NCI-H1436 (cell line): Measurements from ENCODE around the gene NSRP1.
A peak's percentile ranks its signal among the peaks of the same experiment; 100 is the strongest.
"Not testable (repeated sequence)": the region's sequence is repeated elsewhere in the genome, so short reads cannot be mapped to it uniquely, and the experiment has no call there.

Source experiments
- DNase-seq: peaks from one replicate; lab custom pipeline; 2025; lab: John Stamatoyannopoulos, UW

NSRP1 gene, protein sequence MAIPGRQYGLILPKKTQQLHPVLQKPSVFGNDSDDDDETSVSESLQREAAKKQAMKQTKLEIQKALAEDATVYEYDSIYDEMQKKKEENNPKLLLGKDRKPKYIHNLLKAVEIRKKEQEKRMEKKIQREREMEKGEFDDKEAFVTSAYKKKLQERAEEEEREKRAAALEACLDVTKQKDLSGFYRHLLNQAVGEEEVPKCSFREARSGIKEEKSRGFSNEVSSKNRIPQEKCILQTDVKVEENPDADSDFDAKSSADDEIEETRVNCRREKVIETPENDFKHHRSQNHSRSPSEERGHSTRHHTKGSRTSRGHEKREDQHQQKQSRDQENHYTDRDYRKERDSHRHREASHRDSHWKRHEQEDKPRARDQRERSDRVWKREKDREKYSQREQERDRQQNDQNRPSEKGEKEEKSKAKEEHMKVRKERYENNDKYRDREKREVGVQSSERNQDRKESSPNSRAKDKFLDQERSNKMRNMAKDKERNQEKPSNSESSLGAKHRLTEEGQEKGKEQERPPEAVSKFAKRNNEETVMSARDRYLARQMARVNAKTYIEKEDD

DNA sequence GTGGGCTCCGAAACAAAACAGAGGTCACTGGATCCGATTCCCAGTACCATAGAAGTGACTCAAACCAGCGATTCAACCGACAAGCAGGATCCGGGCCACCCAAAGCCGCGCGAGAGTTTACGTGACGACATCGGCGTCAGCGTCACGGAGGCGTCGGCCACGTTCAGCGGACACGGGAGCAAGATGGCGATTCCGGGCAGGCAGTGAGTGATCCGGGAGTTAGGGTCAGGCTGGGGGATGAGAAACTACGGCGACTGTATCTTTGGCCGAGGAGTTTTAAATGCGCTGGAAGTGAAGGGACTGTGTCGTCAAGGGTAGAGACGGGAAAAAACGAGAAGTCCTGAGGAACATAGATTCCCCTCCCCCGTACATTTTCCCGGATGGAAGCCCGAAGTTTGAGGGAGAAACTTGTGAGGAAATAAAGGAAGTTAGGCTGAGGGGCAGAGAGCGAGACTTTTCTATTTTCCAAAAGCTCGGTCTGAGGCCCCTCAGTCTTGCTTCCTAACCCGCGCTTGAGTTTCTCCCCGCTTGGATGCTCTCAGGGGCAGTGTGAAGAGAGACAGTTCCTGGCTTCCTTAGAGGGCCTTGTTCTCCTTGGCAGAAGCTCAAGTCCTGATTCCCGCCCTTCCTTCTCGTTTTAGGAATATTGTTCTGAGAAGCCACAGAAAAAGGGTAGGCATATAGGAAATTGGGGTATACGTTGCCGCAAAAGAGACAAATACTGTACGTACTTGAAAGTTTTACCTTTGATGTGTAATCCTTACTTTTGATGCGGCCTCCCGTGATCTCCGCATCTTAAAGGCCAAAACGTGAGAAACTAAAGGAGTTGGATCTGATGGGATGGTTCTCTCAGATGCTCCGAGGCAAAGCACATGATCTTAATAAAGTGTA is at the start of gene NSRP1:
Gene NSRP1, plus strand, starts transcription at position 156 of the 891 bp plus-strand sequence. Its CDS starts 28 bp downstream, at position 184.
- DNase-seq: peak; percentile 96

DNA sequence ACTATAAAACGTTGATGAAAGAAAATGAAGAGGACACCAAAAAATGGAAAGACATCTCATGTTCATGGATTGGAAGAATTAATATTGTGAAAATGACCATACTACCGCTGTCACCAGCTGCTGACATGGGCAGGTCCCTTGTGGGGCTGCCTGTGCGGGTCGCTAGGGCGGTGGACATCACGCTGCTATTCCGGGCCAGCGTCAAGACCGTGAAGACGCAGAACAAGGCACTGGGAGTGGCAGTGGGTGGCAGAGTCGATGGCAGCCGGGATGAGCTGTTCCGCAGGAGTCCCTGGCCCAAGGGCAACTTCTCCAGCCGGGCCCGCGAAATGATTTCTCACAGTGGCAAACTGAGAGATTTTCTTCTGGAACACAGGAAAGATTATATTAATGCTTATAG is 48.2 kb upstream of the NSRP1 start:
- no peak for DNase-seq

DNA sequence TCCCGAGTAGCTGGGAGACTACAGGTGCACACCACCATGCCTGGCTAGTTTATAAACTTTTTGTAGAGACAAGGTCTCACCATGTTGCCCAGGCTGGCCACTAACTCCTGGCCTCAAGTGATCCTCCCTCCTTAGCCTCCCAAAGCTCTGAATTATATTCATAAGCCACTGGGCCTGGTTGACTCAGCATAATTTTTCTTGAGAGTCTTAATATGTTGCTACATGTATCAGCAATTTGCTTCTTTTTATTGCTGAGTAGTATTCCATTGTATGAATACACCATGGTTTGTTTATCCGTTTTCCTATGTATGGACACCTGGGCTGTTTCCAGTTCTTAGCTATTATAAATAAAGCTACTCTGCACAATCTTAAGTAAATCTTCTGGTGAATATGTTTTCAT is 42.4 kb upstream of the NSRP1 start:
- DNase-seq: no peak

DNA sequence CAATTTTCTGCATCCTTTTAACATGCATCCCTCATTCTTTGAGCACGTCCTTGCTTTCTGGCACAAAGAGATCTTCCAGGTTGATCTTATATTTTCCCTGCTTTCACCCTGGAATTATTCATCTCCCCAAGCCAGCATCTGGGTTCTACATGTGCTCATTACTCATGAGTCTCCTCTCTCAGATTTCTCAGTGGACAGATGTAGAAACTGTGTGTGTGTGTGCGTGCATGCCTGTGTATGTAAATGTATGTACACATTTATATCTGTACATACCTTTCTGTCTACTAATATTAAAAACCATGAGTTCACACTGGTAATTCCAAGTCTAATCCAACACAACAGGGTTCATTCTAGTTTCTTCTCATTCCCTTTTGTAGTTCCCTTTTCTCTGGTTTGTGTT is 41.9 kb upstream of the NSRP1 start:
- DNase-seq: no peak

DNA sequence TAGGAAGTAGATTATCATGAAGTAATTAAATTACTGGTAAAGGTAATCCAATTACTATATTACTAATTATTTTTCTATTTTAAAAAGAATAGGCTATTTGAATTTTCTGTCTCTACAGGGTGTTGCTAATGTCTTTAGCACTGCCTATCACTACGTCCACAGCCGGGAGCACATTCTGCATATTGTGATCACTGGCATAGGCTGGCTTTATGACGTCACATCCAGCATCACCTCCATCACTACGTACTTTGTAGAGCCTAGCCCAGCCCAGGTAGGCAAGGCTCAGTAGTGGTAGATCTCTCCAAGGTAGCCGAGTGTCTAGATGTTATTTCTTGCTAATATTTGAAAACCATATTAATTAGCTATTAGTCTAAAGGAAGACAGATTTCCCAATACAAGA is 33.8 kb upstream of the NSRP1 start:
- no peak for DNase-seq

DNA sequence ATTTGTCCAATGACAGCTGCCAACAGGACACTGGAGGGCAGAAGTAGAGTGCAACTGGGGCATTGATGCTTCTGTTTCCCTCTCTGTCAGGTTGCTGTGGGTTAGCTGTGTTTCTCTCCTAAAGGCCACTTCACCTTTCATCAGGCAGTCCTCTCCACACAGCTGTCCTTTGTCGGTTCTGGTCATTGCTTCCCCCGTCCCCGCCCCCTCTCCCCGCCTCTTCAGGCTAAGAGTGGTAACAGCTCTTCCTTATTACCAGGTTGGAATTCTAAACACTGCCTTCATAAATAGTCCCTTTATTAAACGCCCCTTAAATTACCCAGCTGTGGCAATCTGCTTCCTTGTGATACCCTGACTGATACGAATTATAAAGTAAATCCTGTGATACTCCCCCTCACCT is 31.8 kb upstream of the NSRP1 start:
- no peak for DNase-seq

DNA sequence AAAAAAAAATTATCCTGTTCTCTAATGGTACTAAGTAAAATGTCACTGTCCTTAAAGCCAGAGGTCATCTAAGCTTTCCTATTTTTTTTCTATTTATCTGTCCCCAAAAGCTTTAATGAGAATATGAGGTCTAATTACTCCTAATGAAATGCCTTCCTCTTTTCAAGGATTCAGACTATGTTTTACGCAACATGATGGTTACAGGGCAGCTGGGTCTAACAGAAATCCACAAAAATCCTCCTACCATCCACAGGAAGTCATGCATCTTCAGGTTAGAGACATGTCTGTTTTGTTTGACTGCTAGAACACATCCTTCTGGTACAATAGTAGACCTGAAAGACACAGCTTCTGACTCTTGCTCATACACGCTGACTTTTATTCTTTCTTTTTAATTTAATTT is 29.7 kb upstream of the NSRP1 start:
- DNase-seq: no peak

DNA sequence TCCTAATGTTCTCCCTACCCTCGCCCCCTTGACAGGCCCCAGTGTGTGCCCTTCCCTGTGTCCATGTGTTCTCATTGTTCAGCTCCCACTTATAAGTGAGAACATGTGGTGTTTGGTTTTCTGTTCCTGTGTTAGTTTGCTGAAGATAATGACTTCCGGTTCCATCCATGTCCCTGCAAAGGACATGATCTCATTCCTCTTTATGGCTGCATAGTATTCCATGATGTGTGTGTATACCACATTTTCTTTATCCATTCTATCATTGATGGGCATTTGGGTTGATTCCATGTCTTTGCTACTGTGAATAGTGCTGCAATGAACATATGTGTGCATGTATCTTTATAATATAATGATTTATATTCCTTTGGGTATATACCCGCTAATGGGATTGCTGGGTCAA is 29.2 kb upstream of the NSRP1 start:
- DNase-seq: not testable (repeated sequence)

DNA sequence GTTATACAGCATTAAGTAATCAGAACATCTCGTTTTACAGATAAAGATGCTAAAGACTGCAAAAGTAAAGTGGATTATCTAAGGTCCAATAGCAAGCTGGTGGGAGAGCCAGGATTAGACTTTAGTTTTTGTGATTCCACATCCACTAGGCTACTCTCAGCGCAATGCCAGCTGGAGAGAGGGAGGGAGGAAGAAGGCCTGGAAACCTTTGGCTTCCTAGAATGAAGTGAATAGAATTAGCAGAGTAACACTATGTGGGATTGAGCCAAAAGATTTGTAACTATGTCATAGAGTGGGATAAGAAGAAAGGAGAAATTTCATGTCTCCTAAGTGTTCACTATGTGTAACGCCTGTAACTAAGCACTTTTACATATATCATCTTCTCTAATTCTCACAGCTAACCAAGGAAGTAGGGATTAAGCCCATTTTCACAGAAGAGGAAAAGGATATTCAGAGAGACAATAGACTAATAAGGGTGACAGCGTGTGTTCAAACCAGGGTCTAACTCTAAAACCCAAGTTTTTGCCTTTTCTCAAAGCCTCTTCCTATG is 25.4 kb upstream of the NSRP1 start:
- DNase-seq: no peak

DNA sequence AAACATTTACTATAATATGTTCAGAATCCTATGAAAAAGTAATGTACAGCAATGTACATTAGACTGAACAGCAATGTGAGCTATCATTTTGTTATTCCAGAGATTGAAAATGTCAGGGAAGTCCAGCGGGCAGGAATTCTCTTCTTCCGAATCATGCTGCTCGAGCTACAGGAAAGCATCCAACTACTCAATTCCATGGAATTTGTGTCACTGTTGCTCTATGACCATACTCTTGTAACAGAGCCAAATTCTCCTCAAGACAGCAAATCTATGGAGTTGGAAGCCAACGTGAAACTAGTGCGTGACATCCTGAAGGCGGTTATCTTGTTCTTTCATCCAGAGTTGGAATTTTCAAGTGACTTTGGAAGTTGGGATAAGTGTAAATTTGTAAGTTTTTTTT is 24.8 kb upstream of the NSRP1 start:
- no peak for DNase-seq

DNA sequence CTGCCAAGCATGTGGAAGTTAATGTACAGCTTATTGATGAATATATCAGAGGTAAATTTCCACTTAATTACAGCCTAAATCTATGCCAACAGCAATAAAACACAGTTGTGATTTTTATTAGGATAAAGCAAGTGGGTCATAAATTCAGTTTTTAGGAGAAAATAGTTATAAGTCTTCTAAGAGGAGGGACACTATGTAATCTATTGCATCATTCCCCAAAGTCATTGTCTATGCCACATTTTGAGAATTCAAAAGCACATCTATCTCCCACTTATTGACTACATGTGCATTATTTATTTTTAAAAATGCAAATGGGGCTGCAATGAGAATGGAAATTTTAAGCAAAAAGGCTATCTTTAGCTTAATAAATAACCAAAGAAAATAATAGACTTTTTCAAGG is 23.7 kb upstream of the NSRP1 start:
- no peak for DNase-seq

DNA sequence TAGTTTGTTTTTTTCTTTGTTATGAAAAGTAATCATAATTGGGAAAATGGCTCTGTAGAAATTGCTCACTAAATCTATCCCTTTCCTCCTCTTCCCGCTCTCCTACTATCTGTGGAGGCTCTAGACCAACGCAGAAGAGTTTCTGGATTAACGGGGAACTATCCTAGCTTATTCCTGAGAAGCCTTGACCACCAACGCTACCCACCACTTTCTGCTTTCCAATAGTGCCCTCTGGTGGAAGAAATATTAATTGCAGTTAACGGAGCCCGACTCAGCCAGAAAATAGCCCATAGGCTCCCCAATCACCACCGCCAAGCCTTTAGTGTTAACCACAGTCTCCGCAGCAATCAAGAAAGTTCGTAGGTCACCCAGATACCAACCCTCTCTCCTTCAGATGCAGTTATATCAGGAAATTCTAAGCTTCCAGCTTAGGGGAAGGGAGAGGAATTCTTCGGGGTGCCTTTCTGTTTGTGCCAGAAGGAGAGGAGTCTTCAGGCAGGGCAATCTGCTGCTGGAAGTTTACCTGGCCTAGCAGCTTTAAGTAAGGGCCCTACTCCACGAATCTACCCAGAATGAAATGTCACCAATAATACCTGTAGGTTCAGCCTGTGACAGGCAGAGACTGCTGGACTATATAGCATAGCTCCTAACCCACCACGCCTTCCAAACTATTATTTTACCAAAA is 23.0 kb upstream of the NSRP1 start:
- peak; percentile 59 for DNase-seq

DNA sequence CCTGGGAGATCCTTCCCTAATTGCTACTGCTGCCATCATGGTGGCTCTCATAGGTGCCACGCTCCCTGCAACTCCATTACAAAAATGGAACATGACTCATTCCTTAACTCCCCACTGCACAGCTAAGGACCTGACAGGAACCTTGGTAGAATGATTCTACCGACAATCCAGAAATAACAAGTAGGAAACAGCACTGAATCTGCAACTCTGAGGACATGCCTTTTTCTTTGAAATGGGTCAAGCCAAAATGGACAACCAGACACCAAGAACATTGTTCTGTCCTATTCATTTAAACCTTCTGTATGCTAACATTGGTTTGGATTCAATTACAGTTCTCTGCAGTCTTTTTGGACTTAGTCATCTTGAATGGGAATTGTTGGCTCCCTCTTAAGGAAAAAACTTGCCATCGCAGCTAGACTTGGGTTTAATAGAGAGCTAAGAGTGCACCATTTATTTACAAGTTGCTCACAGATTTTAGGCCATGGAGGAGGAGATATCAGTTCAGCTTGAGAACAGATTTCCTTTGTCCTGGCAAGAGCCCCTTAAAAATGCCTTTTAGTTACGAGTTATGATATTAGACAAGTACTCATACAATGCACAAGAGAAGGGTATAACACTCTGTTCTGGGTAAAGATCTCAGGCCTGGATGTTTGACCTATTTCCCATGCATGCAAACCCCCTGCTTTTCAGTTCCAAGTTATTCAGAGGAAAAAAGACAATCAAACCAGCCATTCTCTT is 20.9 kb upstream of the NSRP1 start:
- peak; percentile 35 for DNase-seq

DNA sequence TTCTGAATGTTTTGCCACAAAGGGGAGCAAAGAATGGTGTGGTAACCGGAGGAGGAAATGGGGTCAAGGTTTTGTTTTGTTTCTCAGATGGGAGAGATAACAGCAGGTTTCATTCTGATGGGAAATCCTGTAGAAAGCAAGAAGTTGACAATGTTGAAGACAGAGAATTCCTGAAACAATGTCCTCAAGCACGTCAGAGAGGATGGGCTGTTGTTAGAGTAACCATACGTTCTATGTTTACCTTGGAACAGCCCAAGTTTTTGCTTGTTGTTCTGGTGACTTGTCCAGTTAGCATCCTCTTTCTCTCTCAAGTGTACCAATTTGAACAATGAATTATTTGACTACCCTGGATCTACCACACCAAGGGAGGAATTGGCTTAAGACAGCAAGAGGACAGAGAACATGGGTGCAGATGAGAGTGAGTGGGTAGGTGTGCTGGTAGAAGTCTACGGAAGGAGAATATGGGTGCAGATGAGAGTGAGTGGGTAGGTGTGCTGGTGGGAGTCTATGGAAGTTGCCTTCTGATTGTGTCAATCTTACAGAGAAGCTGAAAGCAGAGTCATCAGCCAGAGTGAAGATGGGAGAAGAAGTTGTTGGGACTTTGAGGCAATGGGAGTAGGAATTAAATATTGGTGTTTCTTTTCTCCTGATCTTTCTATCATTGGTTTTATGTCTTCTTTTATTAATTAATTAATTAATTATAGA is 14.8 kb upstream of the NSRP1 start:
- no peak for DNase-seq

DNA sequence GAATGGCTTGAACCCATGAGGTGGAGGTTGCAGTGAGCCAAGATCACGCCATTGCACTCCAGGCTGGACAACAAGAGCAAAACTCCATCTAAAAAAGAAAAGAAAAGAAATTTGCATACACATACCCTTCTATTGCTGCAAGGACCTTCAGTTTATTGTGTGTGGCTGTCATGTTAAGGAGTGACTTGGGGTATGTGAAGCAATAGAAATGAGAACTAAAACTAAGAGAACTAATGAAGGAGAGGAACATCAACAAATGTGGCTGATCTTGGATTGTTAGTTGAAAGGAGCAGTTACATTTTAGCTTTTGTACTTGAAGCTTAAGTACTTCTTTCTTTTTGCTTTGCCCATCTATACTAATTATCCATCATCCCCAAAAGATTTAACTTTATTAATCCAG is 12.7 kb upstream of the NSRP1 start:
- DNase-seq: no peak

DNA sequence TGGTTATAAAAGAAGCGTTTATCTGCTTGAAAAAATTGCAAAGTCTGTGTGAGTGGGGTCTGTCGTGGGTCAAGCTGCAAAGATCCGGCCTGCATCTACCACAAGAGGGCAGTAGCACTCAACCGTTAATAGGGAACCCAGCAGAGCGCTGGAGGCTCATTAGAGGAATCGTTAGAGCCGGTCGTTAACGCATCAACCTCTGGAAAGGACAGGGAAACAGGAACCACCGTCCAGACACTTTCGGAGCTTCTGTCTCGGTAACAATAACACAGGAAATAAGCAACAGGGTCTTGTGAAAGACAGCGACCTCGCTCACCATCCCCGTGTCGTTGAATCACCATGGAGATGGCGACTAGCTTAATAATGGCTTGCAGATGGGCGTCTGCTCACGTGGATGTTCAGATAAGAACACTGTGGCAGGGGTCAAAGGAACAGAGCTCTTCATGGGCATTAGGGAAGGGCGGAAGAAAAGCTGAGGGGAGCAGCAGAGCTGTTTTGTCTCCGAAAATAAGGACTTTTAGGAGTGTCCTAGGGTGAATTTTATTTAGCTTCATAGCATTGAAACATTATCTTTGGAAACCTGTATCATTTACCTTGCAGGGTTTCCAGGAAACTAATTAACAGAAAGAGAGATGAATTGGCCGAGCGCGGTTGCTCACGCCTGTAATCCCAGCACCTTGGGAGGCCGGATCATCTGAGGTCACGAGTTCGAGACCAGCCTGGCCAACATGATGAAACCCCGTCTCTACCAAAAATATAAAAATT is 11.9 kb upstream of the NSRP1 start:
- DNase-seq: peak; percentile 91

DNA sequence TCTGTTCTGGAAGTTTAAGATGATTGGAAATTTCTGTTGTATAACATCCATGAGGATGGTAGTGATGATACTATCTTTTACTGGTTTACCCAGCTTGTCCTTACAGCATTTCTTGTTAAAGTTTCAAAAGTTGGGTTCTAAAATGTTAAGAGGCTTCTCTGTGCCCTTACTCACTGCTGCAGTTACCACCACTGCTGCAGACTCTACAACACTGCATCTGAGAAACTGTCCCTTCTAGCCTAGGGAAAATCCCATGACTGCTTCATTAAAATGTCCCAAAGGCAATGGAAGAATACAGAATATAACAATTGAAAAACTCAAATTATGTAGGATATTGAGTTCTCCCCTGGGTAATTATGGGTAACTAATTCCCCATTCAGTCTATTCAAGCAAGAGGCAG is 3.8 kb upstream of the NSRP1 start:
- DNase-seq: no peak

DNA sequence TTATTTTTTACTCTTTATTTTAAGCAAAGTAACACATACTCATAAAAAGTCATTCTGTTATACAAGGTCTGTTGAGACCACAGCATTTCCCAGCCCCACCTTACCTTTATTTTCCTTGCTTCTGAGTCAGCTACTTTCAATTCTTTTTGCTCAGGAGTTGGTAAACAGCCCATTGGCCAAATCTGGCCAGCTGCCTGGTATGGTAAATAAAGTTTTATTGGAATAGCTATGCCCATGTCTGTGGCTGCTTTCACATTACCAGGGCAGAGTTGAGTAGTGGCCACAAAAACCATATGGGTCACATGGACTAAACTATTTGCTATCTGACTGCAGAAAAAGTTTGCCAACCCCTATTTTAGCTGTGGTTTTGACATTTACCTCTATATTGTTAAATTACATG is 3.4 kb upstream of the NSRP1 start:
- no peak for DNase-seq

DNA sequence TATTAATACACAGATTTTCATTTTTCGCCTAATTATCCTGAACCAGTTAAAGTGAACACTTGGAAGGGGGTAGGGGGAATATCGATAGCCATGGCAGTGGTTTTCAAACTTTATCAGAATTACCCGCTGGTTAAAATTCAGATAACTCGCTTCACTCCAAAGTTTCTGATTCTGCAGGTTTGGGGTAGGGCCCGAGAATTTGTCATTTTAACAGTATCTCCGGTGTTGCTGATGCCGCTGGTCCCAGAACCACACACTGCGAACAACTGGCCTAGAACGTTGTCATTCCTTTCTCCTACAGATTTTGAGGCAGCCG is 313 bp upstream of the NSRP1 start:
- DNase-seq: no peak

DNA sequence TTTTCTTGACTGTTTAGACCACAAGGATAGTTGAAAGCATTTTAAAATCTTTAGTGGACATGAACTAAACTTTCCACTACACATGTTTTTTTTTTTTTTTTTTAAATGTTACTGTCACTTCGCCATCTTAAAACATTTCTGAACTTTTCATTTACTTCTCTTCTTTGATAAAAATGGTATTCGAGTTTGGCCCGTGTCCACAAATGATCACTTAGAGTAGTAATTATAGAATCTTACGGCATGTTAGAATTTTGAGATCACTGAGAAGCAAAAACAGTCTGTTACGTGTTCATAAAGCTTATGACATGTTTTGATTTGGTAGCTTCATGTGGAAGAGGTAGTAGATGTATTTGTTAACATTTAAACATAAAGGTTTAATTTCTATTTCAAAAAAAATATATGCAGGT is 1.1 kb downstream of the NSRP1 start:
- DNase-seq: no peak
